Fibroblast of skin of abdomen (primary cell): ENCODE data around the gene PIAS1.
"Not testable (repeated sequence)": the region's sequence is repeated elsewhere in the genome, so short reads cannot be mapped to it uniquely, and the experiment has no call there.

Source experiments
- DNase-seq: peaks from one replicate; pipeline ENCODE4 v3.0.0-alpha.2; 2013

The PIAS1 gene

DNA sequence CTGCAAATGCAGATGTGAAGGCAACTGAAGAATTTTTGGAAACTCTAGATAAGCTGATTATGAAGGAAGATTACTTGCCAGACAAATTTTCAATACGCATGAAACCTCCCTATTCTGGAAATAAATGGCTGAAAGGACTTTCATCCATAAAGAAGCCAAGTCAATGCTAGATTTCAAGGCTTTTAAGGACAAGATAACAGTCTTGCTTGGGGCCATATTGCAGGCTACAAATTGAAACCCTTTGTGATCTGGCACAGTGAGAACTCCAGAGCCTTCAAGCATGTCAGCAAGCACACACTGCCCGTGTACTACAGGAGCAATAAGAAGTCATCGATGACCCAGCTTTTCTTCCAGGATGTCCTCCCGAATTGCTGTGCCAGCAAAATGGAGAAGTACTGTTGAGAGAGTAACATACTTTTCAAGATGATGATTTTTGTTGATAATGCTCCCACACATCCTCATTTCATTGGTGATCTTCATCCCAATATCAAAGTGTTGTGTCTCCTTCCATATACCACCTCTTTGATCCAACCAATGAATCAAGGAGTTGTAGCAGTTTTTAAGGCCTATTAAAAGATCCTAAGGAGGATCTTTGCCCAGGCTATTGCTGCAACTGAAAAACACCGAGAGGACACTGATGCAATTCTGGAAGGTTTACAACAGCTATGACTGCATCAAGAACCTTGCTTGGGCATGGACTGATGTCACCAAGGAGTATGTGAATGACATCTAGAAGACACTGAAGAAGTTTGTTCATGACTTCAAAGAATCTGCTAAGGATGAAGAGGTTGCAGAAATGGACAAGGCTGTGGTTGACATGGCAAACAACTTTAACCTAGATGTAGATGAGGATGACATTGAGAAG lies 130.7 kb downstream of the PIAS1 start:
- no peak for DNase-seq

DNA sequence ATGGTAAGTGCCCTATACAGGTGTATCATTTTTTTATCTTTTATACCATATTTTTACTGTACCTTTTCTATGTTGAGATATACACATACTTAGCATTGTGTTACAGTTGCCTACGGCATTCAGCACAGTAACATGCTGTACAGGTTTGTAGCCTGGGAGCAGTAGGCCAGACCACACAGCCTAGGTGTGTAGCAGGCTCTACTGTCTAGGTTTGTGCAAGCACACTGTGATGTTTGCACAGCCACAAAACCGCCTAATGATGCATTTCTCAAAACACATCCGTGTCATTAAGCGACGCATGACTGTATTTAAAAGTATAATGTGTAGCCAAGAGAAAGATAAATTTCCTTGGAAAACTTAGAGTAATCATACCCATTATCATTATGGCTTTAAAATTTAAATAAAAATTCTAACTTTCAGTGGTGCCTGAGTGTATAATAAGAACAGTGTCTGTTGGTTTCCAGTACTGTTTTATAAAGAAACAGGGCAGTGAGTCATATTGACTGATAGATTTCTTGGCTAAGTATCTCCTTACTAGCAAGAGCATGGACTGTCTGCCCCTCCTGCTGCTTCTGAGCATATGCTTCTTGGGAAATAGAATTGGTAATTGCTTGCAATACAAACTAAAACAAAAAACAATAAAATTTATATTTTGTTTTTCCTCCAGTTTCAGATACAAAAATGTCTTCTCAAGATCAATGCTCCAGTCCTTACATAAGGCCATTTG lies 132.7 kb downstream of the PIAS1 start:
- DNase-seq, result peak; percentile 69

GRCh38 chr15:68187559-68187958 lies 133.4 kb downstream of the PIAS1 start:
- peak; percentile 78 for DNase-seq

- DNase-seq, result no peak
These were observed 134.5 kb downstream of the PIAS1 start for GRCh38 chr15:68188647-68189046.

DNA sequence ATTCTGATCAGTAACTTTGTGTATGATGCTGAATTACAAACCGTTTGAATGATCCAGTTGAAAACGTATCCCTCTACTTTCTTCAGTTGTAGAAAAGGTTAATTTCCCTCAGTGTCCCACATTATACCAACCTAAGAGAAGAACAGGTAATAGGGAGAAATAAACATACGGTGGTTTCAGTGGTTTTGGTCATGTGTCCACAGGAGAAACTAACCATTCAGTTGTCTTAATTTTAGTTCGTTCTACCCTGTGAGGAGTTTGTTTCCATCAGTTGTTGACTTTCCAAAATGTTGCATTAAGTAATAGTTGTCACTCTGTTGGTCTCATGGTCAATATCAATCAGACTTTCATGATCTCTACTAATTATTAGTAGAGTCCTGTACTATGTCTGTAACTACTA lies 135.9 kb downstream of the PIAS1 start:
- DNase-seq, result no peak

DNA sequence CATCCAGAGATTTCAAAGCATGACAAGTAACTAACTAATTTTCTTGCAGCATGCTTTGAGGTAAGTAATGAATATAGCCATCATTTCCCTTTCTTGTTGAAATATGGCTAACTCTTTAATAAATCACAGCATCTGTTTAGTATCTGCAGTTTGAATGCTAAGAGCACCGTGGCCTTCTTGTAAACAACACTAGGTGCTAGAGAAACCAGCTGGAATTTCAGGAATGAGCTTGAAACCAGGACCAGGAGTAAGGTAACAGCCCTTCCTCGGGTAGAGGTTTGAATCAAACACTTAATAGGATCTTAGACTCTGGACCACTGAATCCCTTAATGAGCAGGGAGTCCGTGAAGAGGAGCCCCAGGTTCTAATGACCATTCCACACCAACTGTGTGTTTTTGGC lies 137.4 kb downstream of the PIAS1 start:
- no peak for DNase-seq

DNA sequence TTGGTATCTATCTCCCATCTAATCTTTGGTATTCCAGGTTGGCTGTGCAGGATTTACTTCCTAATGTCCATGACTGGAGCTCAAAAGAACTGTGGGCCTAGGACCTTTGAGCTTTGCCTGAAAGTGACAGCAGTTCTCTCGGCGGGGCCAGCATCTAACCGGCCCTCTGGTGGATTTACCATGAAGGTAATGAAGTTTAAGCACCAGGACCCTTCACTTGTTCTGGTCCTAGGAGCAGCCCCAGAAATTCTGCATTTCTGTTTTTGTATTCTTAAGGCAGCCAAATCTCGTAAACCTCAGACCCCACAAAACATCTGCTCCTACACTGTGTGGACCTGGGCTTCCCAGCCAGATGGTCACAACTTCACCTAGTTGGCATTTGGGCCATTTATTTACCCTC lies 138.0 kb downstream of the PIAS1 start:
- DNase-seq, result no peak

- no peak for DNase-seq
These were observed 138.8 kb downstream of the PIAS1 start for GRCh38 chr15:68192804-68193486.

- no peak for DNase-seq
These were observed 141.4 kb downstream of the PIAS1 start for GRCh38 chr15:68195336-68196112.

- no peak for DNase-seq
These were observed 142.5 kb downstream of the PIAS1 start for GRCh38 chr15:68196445-68197169.

DNA sequence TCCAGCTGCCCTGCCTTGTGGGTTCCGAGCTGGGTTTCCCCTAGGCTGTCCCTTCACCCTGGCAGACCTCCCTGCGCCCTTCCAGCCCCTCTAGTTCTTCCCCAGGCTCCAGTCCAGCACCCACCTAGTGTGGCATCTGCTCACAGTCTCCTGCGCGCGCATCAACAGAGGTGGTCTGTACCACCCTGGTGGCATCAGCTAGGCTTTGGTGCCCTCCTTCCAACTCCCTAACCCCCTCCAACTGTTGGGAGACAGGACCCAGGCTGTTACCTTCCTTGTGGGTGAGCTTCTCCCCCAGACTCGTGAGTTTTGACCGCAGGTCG lies 143.0 kb downstream of the PIAS1 start:
- DNase-seq, result no peak

DNA sequence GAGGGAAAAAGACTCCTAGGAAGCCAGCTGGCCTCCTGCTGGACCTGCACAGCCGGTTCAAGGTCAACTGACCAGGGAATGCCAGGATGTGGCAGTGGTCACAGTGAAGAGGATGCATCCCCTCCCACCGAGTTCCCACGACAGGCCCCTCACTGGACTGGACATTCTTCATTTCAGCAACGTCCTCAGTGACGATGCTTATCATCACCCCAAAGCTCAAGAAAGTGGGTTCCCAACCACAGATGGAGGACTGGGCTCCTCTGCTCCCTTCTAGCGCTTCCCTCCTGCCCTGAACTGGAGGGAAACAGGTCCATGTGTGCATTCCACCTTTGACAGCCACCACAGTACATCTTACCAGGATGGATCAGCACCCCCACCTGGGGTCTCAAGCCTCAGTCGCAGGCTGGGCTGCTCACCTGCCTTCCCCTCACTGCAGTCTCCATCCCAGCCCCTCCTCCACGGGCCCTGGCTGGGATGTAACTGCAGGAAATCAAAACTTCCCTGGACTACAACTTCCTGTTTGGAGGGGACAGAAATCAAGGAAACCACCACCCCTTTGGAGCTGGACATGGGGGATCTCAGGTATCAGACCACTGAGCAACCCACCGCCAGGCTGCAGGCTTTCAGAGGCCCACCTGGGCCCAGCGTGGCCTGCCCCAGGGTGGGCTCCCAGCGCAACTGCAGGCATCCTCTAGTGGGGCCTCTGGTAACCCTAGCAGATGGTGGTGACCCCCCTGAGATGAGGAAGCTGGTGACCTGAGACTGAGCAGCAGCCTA lies 143.7 kb downstream of the PIAS1 start:
- DNase-seq, result no peak

- DNase-seq, result no peak
These were observed 145.2 kb downstream of the PIAS1 start for GRCh38 chr15:68199340-68199739.

DNA sequence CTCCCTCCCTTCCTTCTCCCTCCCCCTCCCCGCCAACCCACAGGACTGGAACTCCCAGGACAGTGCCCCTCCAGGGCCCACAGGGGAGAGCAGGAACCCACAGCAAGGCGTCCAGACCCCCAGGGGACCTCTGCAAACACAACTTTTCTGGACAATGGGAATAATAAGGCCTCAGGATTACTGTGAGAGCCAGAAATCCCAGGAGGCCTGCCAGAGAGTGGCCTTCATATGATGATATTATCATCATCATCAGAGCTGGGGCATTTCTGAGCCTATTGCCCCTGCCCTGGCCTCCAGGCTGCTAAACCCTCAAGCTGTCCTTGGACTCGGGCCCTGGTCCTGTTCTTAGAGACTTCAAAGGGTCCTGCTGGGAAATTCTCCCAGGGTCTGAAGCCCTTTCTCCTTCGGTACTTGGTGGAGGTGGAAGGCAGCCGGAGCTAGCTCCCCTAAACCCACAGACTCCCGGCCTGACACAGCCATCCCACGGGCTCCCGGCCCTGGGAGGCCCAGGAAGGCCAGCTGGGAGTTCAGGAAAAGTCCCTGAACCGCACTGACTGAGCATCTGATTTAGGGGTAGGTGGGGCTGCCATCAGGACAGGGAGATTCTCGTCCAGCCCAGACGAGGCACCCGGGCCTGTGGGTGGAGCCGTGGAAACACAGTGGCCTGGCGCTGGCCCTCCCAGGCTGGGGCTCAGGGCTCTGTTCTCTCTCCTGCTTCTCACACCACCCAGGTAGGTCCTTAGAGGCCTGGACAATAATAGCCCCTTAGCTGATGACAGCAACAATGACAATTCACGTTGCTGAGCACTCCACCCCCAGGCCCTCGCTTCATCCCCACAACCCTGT lies 146.1 kb downstream of the PIAS1 start:
- DNase-seq, result no peak

GRCh38 chr15:68201153-68201878 lies 147.2 kb downstream of the PIAS1 start:
- no peak for DNase-seq

- no peak for DNase-seq
These were observed 147.8 kb downstream of the PIAS1 start for GRCh38 chr15:68201879-68202261.

- not testable (repeated sequence) for DNase-seq
These were observed 148.9 kb downstream of the PIAS1 start for GRCh38 chr15:68202994-68203393.

- no peak for DNase-seq
These were observed 149.4 kb downstream of the PIAS1 start for GRCh38 chr15:68203486-68203885.

GRCh38 chr15:68203956-68204355 lies 149.8 kb downstream of the PIAS1 start:
- DNase-seq, result no peak

- DNase-seq, result no peak
These were observed 150.2 kb downstream of the PIAS1 start for GRCh38 chr15:68204361-68204760.
